ENCODE measurements around the gene COG5.

The COG5 gene

GRCh38 chr7:107152011-107152410 is 411.7 kb downstream of the COG5 start:
- ATAC-seq (replicated peaks) (no peak), DNase-seq (no peak)
- Mint-ChIP-seq H3K27me3 (no peaks in the 10 kb centered on the region), H3K36me3 (no peaks in the 10 kb centered on the region), H3K4me1 (no peaks in the 10 kb centered on the region), H3K9me3 (no peaks in the 10 kb centered on the region), H3K27ac (no peak overlapping the region), H3K4me3 (no peak overlapping the region)

Measured in stimulated activated naive B cell treated with anti-CD40 and anti-IgM and Interleukin-4, amounts not matched to agents 10 μg/mL and 1 μg/mL and 100 μg/mL, for 72 hours (primary cell).